Cardiac fibroblast (primary cell): ENCODE measurements around the gene CAMTA1.
"Not testable (repeated sequence)": the region's sequence is repeated elsewhere in the genome, so short reads cannot be mapped to it uniquely, and the experiment has no call there.

Experiments used
- DNase-seq, 2 donors: peaks; one replicate each; pipeline versions ENCODE4 v3.0.0 to v3.0.0-alpha.2; 2010; ENCODE audit warnings: low read depth in 2 of 2
- H3K4me3 ChIP-seq, 2 donors: replicated peaks in 1 of 2; 1 replicate in 1 of 2; 2 replicates in 1 of 2; pipeline ENCODE4 v1.5.1; 2011; ENCODE audit warnings: low read depth in 2 of 2, low read length in 2 of 2, mild to moderate bottlenecking in 2 of 2, moderate library complexity in 1 of 2
- CTCF ChIP-seq: IDR thresholded peaks from one replicate; pipeline ENCODE4 v1.5.1; 2011; ENCODE audit warnings: low read depth, mild to moderate bottlenecking, low read length, inconsistent platforms

CAMTA1 gene

DNA sequence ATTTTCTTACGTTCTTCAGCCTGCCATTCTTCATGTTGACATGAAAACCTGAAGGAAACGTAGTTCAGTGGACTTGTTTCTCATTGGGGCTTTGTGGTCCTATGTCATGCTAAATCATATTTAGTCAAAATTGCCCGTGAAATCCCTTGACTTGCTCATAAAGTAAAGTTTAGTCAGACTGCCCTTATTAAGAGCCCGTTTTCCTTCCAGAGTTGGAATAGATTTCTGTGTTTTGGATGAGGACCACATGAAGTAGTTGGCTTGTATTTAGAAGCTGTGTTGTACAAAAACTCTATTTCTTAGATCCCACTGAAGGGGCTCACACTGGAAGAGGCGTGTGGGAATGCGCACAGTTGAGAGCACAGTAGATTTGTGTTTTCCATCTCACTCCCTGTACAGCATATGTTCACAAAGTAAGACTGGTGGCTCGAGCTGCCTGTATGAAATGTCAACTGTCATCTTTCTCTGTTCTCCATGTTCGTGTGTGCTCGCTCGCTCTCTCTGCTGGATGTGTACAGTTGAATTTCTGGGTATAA lies 42.4 kb downstream of the CAMTA1 start:
- no peak for DNase-seq
- H3K4me3 ChIP-seq, result no peak overlapping the region
- TF ChIP-seq CTCF, result no peak

- H3K4me3 ChIP-seq, result no peak overlapping the region
- DNase-seq, result peak; percentile 9 to 20
These were observed 46.1 kb downstream of the CAMTA1 start for GRCh38 chr1:6831366-6831765.

GRCh38 chr1:6832006-6832405 lies 46.8 kb downstream of the CAMTA1 start:
- H3K4me3 ChIP-seq, DNase-seq: not testable (repeated sequence)

More at GRCh38 chr1:6831366-6831765, 46.1 kb downstream of the CAMTA1 start:
- TF ChIP-seq CTCF, result no peak

DNA sequence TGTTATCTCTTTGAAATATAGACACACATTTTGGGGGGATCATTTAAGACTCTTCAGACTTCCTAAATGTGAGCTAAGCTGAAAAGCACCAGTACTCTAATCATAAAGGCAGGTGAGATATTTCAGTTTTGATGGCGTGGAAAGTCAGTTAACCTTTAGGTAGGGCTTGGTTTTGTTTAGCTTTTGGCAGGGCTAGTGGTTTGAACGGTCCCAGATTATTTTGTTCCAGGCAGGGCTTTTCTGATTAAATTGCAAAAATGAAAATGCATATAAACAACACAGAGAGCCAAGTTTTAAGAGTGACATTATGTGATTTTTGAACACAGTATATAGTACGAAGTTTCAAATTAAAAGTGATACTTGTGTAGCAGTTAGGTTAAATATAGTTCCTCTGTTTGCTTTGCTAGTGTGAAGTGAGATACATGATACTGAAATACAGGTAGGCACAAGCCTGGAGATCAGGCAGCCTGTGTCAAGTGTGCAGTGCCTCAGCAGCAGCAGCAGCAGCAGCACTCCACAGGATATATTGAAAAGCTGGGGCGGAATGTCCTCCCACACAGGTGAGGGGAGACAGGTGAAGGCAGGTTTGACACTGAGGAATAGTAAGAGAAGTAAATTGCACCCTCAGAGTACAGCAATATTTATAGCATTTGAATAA lies 47.4 kb downstream of the CAMTA1 start:
- no peak overlapping the region for H3K4me3 ChIP-seq
- DNase-seq, result no peak
- TF ChIP-seq CTCF, result no peak

DNA sequence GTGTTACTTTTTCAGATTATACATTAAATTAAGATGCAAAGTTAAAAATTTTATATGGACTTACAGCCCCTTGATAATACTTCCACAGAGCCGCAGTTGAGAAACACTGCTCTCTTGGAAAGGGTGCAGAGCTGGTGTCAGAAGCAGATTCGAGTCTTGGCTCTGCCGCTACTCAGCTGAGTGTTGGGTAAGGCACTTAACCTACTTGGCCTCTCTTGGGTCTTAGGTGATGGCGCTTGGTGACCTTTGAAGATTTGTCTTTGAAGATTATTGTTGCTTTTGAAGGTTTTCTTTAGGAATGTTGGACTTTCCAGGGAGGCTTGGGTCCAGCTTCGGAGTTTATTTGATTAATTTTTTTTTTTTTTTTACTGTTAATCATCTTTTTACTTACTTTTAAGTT lies 48.5 kb downstream of the CAMTA1 start:
- no peak for TF ChIP-seq CTCF
- no peak for DNase-seq
- no peak overlapping the region for H3K4me3 ChIP-seq

- TF ChIP-seq CTCF, result no peak
- no peak for DNase-seq
- no peak overlapping the region for H3K4me3 ChIP-seq
These were observed 49.1 kb downstream of the CAMTA1 start for GRCh38 chr1:6834366-6834765.

- no peak for DNase-seq
- no peak for TF ChIP-seq CTCF
- no peak overlapping the region for H3K4me3 ChIP-seq
These were observed 49.9 kb downstream of the CAMTA1 start for GRCh38 chr1:6835139-6835538.
